Measurements from ENCODE around the gene TMEM43. TPM values are rescaled to one million over a fixed set of nuclear protein-coding genes. Genes with fewer than 3 reads are reported as not detected.
"Not testable (repeated sequence)": the region's sequence is repeated elsewhere in the genome, so short reads cannot be mapped to it uniquely, and the experiment has no call there.

TMEM43 gene
- total RNA-seq, result 103 TPM

- peak; percentile 100 for DNase-seq
Observed at GRCh38 chr3:14124615-14125192, at the start of gene TMEM43, which contains the start of gene CHCHD4. Gene TMEM43 (plus strand): TSS chr3:14125052. CDS start chr3:14125194, 142 bp downstream. Gene CHCHD4 (minus strand): TSS chr3:14124870. CDS start chr3:14124676, 194 bp downstream.

GRCh38 chr3:14075233-14075632, 49.6 kb upstream of the TMEM43 start:
- not testable (repeated sequence) for DNase-seq

- no peak for DNase-seq
Observed at GRCh38 chr3:14077310-14077709, 47.5 kb upstream of the TMEM43 start.

GRCh38 chr3:14082108-14082657, 42.7 kb upstream of the TMEM43 start:
- no peak for DNase-seq

- not testable (repeated sequence) for DNase-seq
Observed at GRCh38 chr3:14087461-14087860, 37.4 kb upstream of the TMEM43 start.

- not testable (repeated sequence) for DNase-seq
Observed at GRCh38 chr3:14091959-14092358, 32.9 kb upstream of the TMEM43 start.

GRCh38 chr3:14092464-14092863, 32.4 kb upstream of the TMEM43 start:
- no peak for DNase-seq

GRCh38 chr3:14093831-14094230, 31.0 kb upstream of the TMEM43 start:
- DNase-seq, result no peak

- no peak for DNase-seq
Observed at GRCh38 chr3:14096742-14097141, 28.1 kb upstream of the TMEM43 start.

- DNase-seq, result no peak
Observed at GRCh38 chr3:14097616-14098391, 27.0 kb upstream of the TMEM43 start.

GRCh38 chr3:14109821-14110220, 15.0 kb upstream of the TMEM43 start:
- DNase-seq, result not testable (repeated sequence)

GRCh38 chr3:14110699-14111098, 14.2 kb upstream of the TMEM43 start:
- no peak for DNase-seq

GRCh38 chr3:14113965-14114635, 10.8 kb upstream of the TMEM43 start:
- no peak for DNase-seq

GRCh38 chr3:14117468-14118399, 7.1 kb upstream of the TMEM43 start:
- DNase-seq, result no peak

GRCh38 chr3:14118400-14119381, 6.2 kb upstream of the TMEM43 start:
- DNase-seq, result peak; percentile 36

GRCh38 chr3:14119651-14120050, 5.2 kb upstream of the TMEM43 start:
- DNase-seq, result no peak

- DNase-seq, result no peak
Observed at GRCh38 chr3:14120111-14120920, 4.5 kb upstream of the TMEM43 start.

- not testable (repeated sequence) for DNase-seq
Observed at GRCh38 chr3:14120921-14121448, 3.9 kb upstream of the TMEM43 start.

GRCh38 chr3:14121859-14122258, 3.0 kb upstream of the TMEM43 start:
- no peak for DNase-seq
